ENCODE results near the gene GLIPR2.
"Not testable (repeated sequence)": the region's sequence is repeated elsewhere in the genome, so short reads cannot be mapped to it uniquely, and the experiment has no call there.

The GLIPR2 gene

DNA sequence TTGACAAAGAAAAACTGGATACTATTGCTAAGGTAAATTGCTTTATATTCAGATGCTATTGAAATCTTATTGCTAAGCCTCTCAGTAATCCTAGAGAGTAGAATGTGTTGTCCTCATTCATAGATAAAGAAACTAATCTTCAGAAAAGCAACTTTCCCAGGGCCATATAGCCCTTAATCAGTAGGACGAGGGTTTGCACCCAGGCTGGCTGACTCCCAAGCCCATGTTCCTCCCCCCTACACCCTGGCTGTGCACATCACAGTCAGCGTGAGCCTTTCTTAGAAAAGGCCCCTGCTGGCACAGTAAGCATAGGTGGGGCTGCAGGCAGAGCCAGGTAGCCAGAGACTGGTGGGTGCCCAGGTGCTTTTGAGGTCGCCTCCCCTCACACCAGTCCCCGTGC lies 15.8 kb upstream of the GLIPR2 start:
- no peak for DNase-seq

DNA sequence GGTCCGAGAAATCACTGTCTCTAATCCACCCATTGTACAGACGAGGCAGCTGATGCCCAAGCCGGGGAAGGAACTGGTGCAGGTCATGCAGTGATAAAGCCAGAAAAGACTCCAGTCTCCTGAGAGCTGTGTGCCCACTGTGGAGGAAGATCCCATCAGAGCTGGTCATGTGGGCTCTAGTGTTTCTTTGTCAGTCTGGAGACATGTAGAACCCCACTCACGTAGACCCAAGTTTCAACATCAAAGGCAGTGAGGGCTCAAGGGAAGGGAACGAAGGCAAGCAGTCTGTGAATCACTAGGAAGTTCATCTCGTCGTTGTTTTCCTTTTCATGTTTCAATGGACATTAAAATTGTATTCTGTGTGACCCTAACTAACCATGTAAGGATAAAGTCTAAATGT lies 14.6 kb upstream of the GLIPR2 start:
- DNase-seq, result no peak

DNA sequence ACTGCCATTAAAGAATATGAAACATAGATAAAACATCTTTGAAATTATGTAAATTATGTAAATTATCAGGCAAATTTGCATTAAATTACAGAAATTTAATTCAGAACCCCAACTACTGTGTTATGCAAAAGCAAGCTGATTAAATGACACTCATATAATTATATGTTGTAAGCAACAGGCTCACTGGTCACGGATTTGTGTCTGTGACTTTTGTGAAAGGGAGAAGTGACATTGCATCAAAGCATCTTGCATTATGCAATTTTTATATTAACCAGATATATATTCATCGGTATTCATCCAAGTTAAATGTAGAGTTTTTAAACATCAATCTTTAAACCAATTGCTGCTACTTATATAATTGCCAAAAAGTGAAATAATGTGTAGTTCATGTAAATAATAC lies 13.0 kb upstream of the GLIPR2 start:
- no peak for DNase-seq

DNA sequence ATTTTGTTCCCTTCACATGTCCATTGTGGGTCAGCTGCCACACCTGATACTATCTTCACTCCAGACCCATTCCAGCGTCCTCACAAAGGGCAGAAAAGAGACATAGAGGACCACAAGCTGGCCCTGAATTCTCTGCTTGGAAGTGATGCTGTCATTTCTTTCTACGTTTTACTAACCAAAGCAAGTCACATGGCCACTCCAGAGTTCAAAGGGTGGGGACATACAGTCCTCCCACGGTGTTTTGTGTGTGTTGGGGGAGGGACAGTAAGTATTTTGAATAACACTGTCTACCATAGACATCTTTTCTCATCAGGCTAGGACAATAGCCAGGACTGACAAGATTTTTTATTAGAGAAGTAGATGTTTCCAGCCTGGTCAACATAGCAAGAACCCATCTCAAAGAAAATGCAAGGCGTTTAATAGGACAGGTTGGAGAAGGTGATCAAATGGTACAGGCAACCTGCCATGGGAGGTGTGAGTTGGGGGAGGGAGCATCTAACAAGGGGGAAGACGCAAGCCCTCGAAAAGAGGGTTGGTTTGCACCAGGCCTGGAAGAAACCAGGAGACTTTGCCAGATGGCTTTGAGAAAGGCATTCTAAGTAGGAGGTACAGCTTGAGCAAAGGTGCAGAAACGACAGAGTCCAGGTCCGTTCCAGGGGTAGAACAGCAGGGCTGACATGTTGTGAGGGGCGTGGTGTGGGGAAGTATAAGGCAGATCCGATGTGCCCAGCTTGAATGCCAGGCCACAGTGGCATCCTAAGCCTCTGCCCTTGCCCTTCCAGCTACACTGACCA lies 11.3 kb upstream of the GLIPR2 start:
- no peak for DNase-seq

DNA sequence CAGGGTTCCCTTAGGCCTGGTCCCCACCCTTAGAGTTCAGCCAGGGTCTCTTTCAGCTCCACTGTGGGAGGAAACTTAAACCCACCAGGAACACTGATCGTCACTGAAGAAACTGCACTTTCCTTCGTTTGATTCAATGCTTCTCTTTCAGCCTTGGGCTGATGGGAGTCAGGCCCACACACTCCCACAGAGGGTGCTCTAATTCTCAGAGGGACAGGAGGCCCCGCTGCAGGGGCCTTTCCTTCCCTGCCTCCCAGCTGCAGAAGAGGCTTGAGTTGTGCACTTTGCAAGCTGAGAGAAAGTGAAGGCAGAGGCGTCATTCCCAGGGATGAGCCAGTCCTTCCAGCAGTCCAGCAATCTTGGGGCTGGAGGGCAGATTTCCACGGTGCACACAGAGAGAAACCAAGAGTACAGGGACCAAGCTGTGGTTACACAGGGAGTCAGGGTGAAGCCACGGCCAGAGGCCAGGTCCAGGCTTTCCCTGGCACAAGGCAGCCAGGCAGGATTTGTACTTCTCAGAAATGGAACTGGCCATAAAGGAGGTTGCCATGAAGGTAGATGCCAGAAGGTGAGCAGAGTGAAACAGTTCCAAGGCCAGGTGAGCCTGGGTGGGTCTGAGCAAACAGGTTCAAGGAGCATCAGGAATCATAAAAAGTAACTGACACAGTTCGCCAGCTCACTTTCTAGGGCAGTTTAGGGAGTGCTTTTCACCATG lies 10.4 kb upstream of the GLIPR2 start:
- DNase-seq, result no peak

DNA sequence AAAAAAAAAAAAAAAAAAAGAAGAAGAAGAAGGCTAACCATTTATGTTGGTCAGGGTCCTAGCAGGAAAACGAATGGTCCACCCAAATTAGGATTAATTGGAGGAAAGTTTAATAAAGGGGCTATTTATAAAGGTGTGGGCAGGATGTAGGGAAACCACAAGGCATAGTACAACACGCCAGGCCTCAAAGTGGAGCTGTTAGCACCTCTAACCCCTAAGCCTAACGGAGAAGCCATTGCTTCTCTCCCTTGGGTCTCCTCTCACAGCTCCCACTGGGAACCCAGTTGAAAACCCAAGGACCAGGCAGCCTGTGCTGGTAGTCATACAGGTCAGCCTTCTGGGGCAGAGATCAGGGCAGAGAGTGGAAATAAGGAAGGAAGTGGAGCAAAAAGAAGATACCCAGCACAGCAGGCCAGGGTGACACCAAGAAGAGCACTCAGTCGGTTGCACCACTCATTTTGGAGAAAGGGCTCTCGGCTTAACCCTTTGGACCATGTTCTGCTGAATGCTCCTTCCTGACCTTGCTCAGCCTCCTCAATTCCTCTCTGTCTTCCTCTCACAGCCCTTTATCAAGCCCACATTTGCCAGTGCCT lies 8.8 kb upstream of the GLIPR2 start:
- DNase-seq, result no peak

DNA sequence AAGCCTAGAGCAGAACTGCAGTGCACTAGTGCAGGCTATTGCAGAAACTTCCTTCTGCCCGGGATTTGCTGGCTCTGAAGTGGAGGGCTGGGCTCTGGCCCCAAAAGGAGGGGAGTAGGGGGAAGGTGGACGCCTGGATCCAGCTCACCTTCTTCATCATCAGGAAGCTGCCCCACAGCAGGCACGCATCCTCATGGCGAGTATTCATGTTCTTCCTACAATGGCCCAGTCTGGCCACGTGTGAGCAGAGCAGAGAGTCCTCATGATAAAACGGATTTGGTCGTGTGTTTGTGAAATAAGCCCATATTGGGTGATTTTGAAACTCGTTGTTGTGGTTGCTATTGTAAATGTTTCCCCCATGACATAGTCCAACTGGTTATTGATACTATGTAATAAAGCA lies 8.2 kb upstream of the GLIPR2 start:
- no peak for DNase-seq

DNA sequence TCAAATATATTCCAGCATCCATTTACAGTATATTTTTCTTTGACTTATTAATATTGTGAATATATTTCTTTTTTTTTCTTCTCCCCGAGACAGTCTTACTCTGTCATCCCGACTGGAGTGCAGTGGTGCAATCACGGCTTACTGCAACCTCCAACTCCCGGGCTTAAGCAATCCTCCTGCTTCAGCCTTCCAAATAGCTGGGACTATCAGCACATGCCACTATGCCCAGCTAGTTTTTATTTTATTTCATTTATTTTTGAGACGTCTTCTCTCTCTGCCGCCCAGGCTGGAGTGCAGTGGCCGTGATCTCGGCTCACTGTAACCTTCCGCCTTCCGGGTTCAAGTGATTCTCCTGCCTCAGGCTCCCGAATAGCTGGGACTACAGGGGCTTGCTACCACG lies 7.4 kb upstream of the GLIPR2 start:
- DNase-seq, result no peak

DNA sequence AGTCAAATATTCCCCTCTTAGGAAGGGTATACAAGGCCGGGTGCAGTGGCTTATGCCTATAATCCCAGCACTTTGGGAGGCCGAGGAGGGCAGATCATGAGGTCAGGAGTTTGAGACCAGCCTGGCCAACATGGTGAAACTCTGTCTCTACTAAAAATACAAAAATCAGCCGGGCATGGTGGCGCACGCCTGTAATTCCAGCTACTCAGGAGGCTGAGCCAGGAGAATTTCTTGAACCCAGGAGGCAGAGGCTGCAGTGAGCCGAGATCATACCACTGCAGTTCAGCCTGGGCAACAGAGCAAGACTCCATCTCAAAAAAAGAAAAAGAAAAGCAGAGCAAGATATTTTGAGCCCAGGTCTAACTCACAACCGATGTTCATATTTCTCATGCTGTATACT lies 4.9 kb upstream of the GLIPR2 start:
- DNase-seq, result not testable (repeated sequence)

DNA sequence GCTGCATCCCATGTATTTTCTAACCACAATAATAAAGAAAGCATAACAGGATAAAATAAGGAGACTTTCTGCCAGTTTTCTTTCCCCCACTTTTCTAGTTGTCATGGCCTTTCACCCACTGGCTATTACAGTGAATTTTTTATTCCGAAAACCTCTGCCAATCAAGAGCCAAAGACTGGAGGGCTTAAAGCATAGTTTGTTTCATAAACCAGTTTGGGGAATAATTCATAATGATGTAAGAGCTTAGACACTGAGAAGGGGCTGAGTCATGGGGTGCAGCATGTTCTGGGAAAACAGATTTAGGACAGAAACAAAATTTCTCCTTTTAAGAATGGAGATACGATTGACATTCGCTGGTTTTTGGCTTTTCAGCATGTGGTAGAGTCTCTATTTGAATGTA lies 4.4 kb upstream of the GLIPR2 start:
- DNase-seq, result no peak

DNA sequence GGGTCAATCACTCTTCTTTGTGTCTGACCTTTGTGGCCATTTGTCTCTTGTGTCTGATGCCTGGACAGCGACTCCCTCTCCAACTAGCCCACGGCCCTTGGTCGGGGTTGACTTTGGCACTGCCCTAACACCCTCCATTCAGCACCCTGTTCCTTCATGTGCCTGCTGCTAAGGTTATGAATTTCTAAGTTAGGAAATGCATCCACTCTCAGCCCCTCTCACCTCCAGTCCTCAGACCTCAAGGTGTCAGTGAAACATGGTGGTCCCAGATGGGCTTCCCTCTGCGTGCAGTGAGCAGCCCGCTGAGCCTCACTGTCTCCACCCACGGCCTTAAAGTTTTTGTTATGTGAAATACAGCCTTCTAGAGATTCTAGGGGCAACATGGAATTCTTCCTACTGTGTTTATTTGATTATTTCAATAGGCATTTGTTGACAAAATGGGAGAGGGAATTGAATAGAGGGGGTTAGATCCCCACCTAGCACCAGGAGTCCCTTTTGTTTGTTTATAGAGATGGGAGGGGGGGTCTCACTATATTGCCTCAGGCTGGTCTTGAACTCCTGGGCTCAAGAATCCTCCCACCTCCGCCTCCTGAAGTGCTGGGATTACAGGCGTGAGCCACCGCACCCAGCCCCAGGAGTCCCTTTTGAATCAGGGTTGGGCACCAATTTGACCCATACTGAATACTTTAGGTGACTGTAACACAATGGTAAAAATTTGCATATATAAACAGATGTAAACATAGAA lies 1.6 kb upstream of the GLIPR2 start:
- no peak for DNase-seq

DNA sequence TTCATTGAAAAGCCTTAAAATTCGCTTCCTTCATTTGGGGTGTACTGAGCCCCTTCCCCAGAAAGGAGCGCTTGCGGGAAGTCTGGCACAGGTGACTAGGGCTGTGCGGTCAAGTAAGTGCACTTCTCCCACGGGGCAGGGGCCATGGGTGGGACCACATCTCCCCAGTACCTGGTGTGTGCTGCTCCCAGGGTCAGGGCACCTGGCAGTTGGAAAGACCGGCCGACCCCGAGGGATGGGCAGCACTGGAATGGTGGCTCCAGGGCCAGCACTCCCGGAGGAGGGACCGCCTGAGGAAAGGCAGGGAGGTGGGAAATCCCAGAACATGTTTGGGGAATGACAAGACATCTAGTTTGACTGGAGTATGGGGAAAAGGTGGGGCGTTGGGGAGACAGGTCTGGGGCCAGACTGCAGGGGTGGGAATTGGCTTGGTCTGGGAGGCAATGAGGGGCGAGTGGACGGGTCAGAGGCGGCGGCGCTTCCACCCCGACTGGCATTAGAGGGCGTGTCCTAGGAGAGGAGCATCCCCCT lies 727 bp upstream of the GLIPR2 start:
- DNase-seq, result no peak

DNA sequence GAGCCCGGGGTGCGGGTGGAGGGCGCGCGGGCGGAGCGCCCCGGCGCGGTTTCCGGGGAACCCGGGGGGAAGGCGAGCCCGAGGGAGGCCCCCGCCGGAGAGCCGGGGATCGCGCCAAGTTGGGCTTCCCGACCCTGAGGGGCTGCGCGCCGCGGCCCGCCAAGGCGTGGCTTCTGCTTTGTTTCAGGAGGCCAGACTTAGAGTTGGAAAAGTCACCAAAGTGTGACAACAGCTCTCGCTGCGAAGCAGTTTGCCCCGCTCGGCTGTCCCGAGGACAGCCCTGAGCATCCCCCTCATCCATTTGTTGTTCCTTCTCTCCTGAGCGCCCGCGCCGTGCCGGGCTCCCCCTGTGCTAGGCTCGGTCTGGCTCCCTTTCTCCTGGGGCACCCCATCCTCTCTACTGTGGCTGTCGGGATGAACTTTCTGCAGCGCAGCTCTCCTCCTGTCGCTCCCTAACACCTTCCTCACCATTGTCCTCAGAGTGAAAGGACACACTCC lies 410 bp downstream of the GLIPR2 start:
- DNase-seq, result peak; percentile 84

DNA sequence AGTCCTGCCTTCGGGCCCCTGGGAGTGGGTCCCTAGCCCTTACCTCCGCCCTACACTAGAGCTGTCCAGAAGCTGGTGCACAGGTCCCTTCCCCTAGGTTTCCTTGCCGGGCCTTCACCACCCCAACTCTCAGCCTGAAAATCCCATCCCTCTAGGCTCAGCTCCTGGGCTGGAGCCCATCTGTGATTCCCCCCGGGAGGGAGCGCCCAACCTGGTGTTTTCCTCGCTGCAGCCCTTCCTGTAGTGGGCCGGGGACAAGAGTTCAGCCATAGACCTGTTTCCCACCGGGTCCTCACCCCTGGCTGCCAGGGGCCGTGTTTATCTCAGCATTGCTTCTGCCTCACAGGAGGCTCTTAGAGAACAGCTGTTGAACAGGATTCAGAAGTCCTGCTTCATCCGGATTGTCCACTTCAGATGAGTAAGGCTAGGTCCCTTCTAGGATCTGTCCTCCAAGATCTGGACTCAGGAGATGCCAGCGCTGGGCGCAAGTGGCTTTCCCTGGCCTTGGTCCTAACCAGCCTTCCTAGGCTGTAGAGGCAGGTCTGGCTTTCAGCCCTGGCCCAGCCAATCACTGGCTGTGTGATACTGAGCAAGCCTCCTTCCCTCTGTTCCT lies 965 bp downstream of the GLIPR2 start:
- no peak for DNase-seq

DNA sequence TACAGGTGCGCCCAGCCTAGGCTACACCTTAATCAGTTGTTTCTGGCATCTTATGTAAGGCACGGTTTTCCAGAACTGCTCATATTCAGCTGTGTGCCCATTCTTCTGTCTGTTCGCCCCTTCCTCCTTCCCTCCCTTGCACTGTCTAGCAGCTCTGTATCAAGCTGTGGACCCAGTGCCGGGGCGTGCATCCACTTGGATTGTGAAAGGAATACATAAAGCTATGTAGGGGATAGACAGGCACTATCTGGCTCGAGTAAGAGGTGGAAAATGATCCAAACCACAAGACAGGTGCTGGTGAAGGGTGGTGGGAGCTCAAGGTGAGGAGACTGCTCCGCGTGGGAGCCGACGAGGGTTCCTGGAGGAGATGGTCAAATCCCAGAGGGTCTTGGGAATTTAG lies 2.0 kb downstream of the GLIPR2 start:
- DNase-seq, result no peak

DNA sequence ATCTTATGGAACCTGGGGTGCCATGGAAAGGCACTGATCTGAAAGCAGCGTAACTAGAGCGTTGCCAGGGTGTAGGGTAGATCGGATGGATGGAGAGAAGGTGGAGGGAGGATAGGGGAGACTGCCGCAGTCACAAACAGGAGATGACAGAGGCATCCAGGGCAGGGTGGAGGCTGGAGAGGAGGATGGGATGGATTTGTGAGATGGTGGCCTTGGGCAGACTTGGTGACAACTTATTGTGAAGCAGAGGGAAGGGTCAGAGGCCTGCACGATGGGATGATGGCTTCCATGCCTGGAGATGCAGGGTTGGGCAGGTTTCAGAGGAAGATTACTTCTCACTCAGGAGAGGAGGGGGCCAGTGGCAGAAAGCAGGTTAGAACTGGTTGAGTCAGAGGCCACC lies 2.4 kb downstream of the GLIPR2 start:
- no peak for DNase-seq

DNA sequence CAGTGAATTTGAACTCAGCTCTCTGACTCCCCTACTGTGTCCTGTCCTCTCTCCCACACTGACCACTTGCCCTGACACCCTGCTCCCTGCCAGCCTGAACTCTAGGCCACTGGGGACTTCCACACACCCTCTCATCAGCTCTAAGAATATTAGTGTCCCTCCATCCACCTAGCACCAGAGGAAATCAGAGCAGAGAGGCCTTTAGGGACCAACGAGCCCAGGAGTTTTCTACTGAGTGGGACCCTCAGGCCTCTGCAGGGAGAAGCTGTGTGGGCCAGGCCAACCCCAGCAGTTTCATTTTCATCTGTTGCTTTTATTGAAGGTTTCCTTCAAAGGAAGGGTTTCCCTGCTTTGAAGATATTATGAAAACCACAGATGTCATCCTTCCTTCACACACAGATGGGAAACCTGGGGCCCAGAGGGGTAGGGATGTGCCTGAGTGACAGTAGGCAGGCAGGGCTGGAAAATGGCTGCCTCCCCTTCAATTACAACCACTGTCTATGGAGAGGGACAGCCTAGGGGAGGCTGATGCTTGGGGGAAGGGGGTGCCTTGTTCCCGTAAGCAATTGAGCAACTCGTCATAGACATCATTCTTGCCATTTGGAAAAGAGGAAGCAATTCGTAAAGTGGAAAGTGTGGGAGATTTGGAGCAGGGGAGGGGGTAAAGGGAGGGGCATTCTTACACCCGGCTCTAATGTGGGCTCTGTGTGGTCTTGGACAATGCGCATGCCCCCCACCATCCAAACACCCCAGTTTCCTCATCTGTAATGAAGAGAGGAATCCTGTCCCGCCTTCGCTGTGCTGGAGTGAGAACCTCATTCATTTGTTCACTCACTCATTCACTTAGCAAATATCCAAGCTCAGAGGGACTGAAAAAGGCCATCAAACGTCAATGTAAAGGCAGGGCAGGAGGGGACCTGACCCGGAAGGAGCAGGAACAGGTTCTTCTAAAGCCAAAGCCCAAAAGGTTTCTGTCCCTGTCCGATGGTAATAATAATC lies 3.9 kb downstream of the GLIPR2 start:
- no peak for DNase-seq

DNA sequence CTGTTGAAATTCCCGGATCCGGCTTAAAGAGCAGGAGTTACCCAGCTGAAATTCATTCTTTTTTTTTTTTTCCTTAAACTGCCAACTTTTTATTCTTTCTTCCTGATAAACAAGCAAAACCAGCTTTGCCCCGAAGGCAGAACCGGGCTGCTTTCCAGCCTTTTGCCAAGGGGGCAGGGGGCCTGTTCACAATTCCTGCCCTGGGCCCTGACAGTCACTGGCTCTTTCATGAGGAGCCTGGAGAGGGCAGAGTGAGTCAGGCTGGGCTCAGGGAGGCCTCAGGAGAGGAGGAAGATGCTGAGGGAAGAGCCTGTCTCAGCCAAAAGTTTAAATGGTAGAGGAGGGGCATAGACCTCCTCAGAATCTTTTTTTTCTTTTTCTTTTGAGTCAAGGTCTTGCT lies 4.8 kb downstream of the GLIPR2 start:
- DNase-seq, result no peak

DNA sequence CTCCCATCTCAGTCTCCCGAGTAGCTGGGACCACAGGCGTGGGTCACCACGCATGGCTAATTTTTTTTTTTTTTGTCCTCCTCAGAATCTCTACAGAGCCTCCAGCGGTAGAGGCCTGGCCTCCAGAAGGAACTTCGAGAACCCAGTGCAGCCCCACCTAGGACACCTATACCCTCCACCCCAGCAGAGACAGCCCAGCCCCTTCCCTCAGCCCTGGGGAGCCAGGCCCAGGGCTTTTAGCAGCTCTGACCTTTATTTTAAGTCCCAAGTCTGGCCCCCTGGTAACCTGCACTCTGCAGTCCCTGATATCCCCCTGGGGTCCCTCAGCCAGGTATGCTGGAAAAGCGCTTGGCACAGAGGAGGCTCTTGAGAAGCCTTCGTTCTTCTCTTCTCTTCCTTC lies 5.2 kb downstream of the GLIPR2 start:
- no peak for DNase-seq

DNA sequence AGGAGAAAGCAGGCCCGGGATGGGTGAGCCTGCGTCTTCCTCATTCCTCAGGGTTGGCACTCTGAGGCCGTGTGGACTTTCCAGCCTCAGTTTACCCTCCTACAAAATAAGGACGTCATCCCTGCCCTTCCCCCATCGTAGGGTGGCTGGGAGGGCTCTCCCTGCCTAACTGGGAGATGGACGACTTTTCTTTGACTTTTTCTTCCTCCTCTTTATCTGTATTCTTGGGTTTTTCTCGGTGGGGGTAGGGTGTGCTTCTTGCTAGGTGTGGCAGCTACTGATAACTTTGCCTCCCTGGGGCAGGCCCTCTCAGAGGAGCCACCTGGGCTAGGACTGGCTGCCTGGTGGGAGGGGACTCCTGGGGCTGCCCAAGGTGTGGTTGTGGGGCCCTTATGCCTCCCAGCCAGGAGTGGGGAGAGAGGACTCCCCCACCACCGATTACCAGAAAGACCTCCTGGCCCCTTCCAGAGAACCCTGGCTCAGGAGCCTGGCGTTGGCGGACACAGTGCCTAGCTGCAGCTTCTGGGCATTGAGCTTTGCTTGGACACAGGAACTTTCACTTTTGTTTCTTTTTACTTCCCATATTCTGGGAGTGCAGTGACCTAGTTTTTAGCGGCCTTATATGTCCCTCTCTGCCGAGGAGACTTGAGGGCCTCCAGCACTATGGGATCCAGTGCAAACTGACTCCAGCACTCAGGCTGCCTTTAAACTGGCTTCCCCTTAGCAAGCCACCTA lies 6.1 kb downstream of the GLIPR2 start:
- no peak for DNase-seq

Data from right kidney (tissue), 1 donor.